Glutamatergic neuron (in vitro differentiated cells): ENCODE measurements around the gene SPEM3. TPM values are rescaled to one million over a fixed set of nuclear protein-coding genes. Genes with fewer than 3 reads are reported as not detected.

Experiments used
- DNase-seq: peaks from one replicate; pipeline ENCODE4 v3.0.0; 2022
- H3K27ac Mint-ChIP-seq: one replicate; pipeline ENCODE4 v1.8.0; 2020; ENCODE audit warnings: mild to moderate bottlenecking, mixed read lengths, inconsistent platforms; ENCODE audit not compliant: unreplicated experiment
- H3K27me3 Mint-ChIP-seq: one replicate; pipeline ENCODE4 v1.8.0; 2020; ENCODE audit warnings: mild to moderate bottlenecking, moderate library complexity, mixed read lengths, inconsistent platforms; ENCODE audit not compliant: unreplicated experiment
- H3K36me3 Mint-ChIP-seq: one replicate; pipeline ENCODE4 v1.8.0; 2020; ENCODE audit warnings: mild to moderate bottlenecking, mixed read lengths, inconsistent platforms; ENCODE audit not compliant: unreplicated experiment
- H3K4me1 Mint-ChIP-seq: one replicate; pipeline ENCODE4 v1.8.0; 2020; ENCODE audit warnings: mild to moderate bottlenecking, low read depth, mixed read lengths, inconsistent platforms; ENCODE audit not compliant: unreplicated experiment
- H3K4me3 Mint-ChIP-seq: one replicate; pipeline ENCODE4 v1.8.0; 2020; ENCODE audit warnings: mild to moderate bottlenecking, mixed read lengths, inconsistent platforms; ENCODE audit not compliant: unreplicated experiment
- H3K9me3 Mint-ChIP-seq: one replicate; pipeline ENCODE4 v1.8.0; 2020; ENCODE audit warnings: mild to moderate bottlenecking, moderate library complexity, mixed read lengths, inconsistent platforms; ENCODE audit not compliant: unreplicated experiment
- CTCF ChIP-seq: fragments of 200-600 bp; sonication (generic); IDR thresholded peaks from one replicate; pipeline ENCODE4 v1.5.0; 2021; ENCODE audit not compliant: partially characterized antibody, unreplicated experiment
- long read RNA-seq: library from polyadenylated mRNA; unstranded; transcript quantifications from one replicate; pipeline ENCODE4 v2.0.0, GENCODE V29; 2020; ENCODE audit not compliant: unreplicated experiment
- total RNA-seq: library from RNA; stranded (reverse); fragmentation: NEBNext Ultra II Directional; extraction: Animal tissue kit (Norgen Biotek cat#: 25700); gene quantifications from one replicate; pipeline ENCODE4 v1.2.1, GENCODE V29; 2021; ENCODE audit not compliant: unreplicated experiment

SPEM3 gene
- total RNA-seq, result not detected
- long read RNA-seq, result 0 reads

GRCh38 chr17:7428557-7428956, at the start of gene SPEM3:
TSS of gene SPEM3 (plus strand) at chr17:7428857. CDS start at chr17:7428903, 46 bp downstream.
- peaks cover 5% of the 10 kb centered on the region for H3K9me3 Mint-ChIP-seq
- DNase-seq, result no peak
- no peak within 1 kb of the TSS for H3K27ac Mint-ChIP-seq
- TF ChIP-seq CTCF, result no peak
- H3K27me3 Mint-ChIP-seq, result peaks cover 11% of the 10 kb centered on the region
- H3K4me3 Mint-ChIP-seq, result no peak within 1 kb of the TSS
- H3K36me3 Mint-ChIP-seq, result no peaks in the 10 kb centered on the region
- H3K4me1 Mint-ChIP-seq, result no peaks in the 10 kb centered on the region

- TF ChIP-seq CTCF, result no peak
- Mint-ChIP-seq H3K9me3 (peaks cover 21% of the 10 kb centered on the region), H3K36me3 (peaks cover 8% of the 10 kb centered on the region), H3K27me3 (peaks cover 22% of the 10 kb centered on the region), H3K27ac (no peak overlapping the region), H3K4me3 (no peak overlapping the region), H3K4me1 (peaks cover 2% of the 10 kb centered on the region)
- DNase-seq, result no peak
Observed at GRCh38 chr17:7379134-7379533, 49.5 kb upstream of the SPEM3 start.

GRCh38 chr17:7380321-7380720, 48.3 kb upstream of the SPEM3 start:
- no peak for TF ChIP-seq CTCF
- DNase-seq, result no peak
- Mint-ChIP-seq H3K9me3 (peaks cover 21% of the 10 kb centered on the region), H3K36me3 (peaks cover 8% of the 10 kb centered on the region), H3K4me3 (peak overlapping the region; percentile 63), H3K4me1 (peaks cover 3% of the 10 kb centered on the region), H3K27me3 (peaks cover 24% of the 10 kb centered on the region), H3K27ac (no peak overlapping the region)

GRCh38 chr17:7380855-7381683, 47.6 kb upstream of the SPEM3 start, which contains the start of gene TNK1:
TSS of gene TNK1 (plus strand) at chr17:7381089. CDS start at chr17:7382927, 1,838 bp downstream.
- no peak for TF ChIP-seq CTCF
- H3K27me3 Mint-ChIP-seq, result peaks cover 27% of the 10 kb centered on the region

GRCh38 chr17:7382901-7383300, 45.8 kb upstream of the SPEM3 start:
- Mint-ChIP-seq H3K4me1 (peaks cover 3% of the 10 kb centered on the region), H3K9me3 (peaks cover 27% of the 10 kb centered on the region), H3K4me3 (no peak overlapping the region), H3K27ac (no peak overlapping the region), H3K36me3 (peaks cover 8% of the 10 kb centered on the region), H3K27me3 (peaks cover 27% of the 10 kb centered on the region)
- DNase-seq, result no peak
- no peak for TF ChIP-seq CTCF

More at GRCh38 chr17:7380855-7381683, 47.6 kb upstream of the SPEM3 start, which contains the start of gene TNK1:
- peak within 1 kb of the TSS; percentile 63 for H3K4me3 Mint-ChIP-seq
- peak; percentile 29 for DNase-seq
- peaks cover 3% of the 10 kb centered on the region for H3K4me1 Mint-ChIP-seq
- no peak within 1 kb of the TSS for H3K27ac Mint-ChIP-seq
- H3K36me3 Mint-ChIP-seq, result peaks cover 8% of the 10 kb centered on the region
- peaks cover 24% of the 10 kb centered on the region for H3K9me3 Mint-ChIP-seq
